KMS-11 (cell line): Measurements from ENCODE around the gene NAGK.
"Not testable (repeated sequence)": the region's sequence is repeated elsewhere in the genome, so short reads cannot be mapped to it uniquely, and the experiment has no call there.

Experiments used
- H2AFZ ChIP-seq: fragments of 200-600 bp; sonication (generic); 2 replicates; pipeline ENCODE4 v1.6.1; 2016; ENCODE audit warnings: antibody characterized with exemption, mixed run types, low read depth
- H3K27ac ChIP-seq: fragments of 200-600 bp; sonication (generic); 2 replicates; pipeline ENCODE4 v1.6.1; 2016; ENCODE audit warnings: mild to moderate bottlenecking, mixed run types
- H3K27me3 ChIP-seq: fragments of 200-600 bp; sonication (generic); 2 replicates; pipeline ENCODE4 v1.6.1; 2017; ENCODE audit warnings: mild to moderate bottlenecking, low read depth, mixed run types, moderate library complexity; ENCODE audit not compliant: insufficient read depth
- H3K36me3 ChIP-seq: fragments of 200-600 bp; sonication (generic); 2 replicates; pipeline ENCODE4 v1.6.1; 2017; ENCODE audit warnings: mild to moderate bottlenecking, mixed run types; ENCODE audit not compliant: insufficient read depth
- H3K4me1 ChIP-seq: fragments of 200-600 bp; sonication (generic); 2 replicates; pipeline ENCODE4 v1.6.1; 2016; ENCODE audit warnings: mild to moderate bottlenecking, low read depth, mixed run types; ENCODE audit not compliant: poor library complexity, severe bottlenecking
- H3K4me2 ChIP-seq: fragments of 200-600 bp; sonication (generic); 2 replicates; pipeline ENCODE4 v1.7.0; 2016; ENCODE audit warnings: mild to moderate bottlenecking, mixed run types
- H3K4me3 ChIP-seq: fragments of 200-600 bp; sonication (generic); IDR thresholded peaks from 2 replicates; pipeline ENCODE4 v1.6.1; 2017; ENCODE audit warnings: low read depth, low read length, mixed read lengths; ENCODE audit not compliant: insufficient read depth
- H3K79me2 ChIP-seq: fragments of 200-600 bp; sonication (generic); 2 replicates; pipeline ENCODE4 v1.6.1; 2016; ENCODE audit warnings: low read depth, mixed run types; ENCODE audit not compliant: insufficient read depth
- H3K9ac ChIP-seq: fragments of 200-600 bp; sonication (generic); 2 replicates; pipeline ENCODE4 v1.6.1; 2016; ENCODE audit warnings: mild to moderate bottlenecking, mixed run types
- H4K20me1 ChIP-seq: fragments of 200-600 bp; sonication (generic); 2 replicates; pipeline ENCODE4 v1.6.1; 2016; ENCODE audit warnings: mild to moderate bottlenecking, mixed run types; ENCODE audit not compliant: insufficient read depth
- CTCF ChIP-seq: fragments of 200-600 bp; sonication (generic); conservative IDR thresholded peaks from 2 replicates; pipeline ENCODE4 v1.6.1; 2017; ENCODE audit warnings: low read depth, mild to moderate bottlenecking, antibody characterized with exemption, low read length, moderate library complexity, mixed read lengths

The NAGK gene

GRCh38 chr2:71048096-71048495, 20.4 kb upstream of the NAGK start:
- peaks cover 6% of the 10 kb centered on the region for H3K4me1 ChIP-seq
- no peaks in the 10 kb centered on the region for H3K27me3 ChIP-seq
- H3K79me2 ChIP-seq, result no peaks in the 10 kb centered on the region
- no peak overlapping the region for H3K4me2 ChIP-seq
- no peak overlapping the region for H2AFZ ChIP-seq
- no peaks in the 10 kb centered on the region for H4K20me1 ChIP-seq
- H3K27ac ChIP-seq, result no peak overlapping the region
- H3K9ac ChIP-seq, result no peak overlapping the region
- no peak for TF ChIP-seq CTCF
- no peak overlapping the region for H3K4me3 ChIP-seq
- H3K36me3 ChIP-seq, result no peaks in the 10 kb centered on the region

- H3K36me3 ChIP-seq, H3K27ac ChIP-seq, H2AFZ ChIP-seq, H3K4me3 ChIP-seq, H3K4me1 ChIP-seq, H3K79me2 ChIP-seq, H3K4me2 ChIP-seq, H3K27me3 ChIP-seq, H4K20me1 ChIP-seq, H3K9ac ChIP-seq: not testable (repeated sequence)
Observed at GRCh38 chr2:71049704-71050360, 18.6 kb upstream of the NAGK start.

GRCh38 chr2:71055206-71055740, 13.2 kb upstream of the NAGK start:
- not testable (repeated sequence) for H3K4me1 ChIP-seq, H2AFZ ChIP-seq, H3K4me3 ChIP-seq, H3K36me3 ChIP-seq, H3K79me2 ChIP-seq, H3K27me3 ChIP-seq, H3K4me2 ChIP-seq, H4K20me1 ChIP-seq, H3K27ac ChIP-seq, H3K9ac ChIP-seq

- no peaks in the 10 kb centered on the region for H3K79me2 ChIP-seq
- H2AFZ ChIP-seq, result no peak overlapping the region
- peaks cover 22% of the 10 kb centered on the region for H3K4me1 ChIP-seq
- H3K36me3 ChIP-seq, result no peaks in the 10 kb centered on the region
- H3K4me3 ChIP-seq, result no peak overlapping the region
- H3K4me2 ChIP-seq, result no peak overlapping the region
- TF ChIP-seq CTCF, result no peak
- H4K20me1 ChIP-seq, result no peaks in the 10 kb centered on the region
- no peaks in the 10 kb centered on the region for H3K27me3 ChIP-seq
- no peak overlapping the region for H3K9ac ChIP-seq
- no peak overlapping the region for H3K27ac ChIP-seq
Observed at GRCh38 chr2:71060211-71060610, 8.2 kb upstream of the NAGK start.

- Histone ChIP-seq H3K4me1 (peaks cover 28% of the 10 kb centered on the region), H3K4me3 (no peak overlapping the region), H3K9ac (no peak overlapping the region), H2AFZ (no peak overlapping the region), H3K27ac (no peak overlapping the region), H3K79me2 (no peaks in the 10 kb centered on the region), H3K4me2 (no peak overlapping the region), H3K27me3 (no peaks in the 10 kb centered on the region), H4K20me1 (no peaks in the 10 kb centered on the region), H3K36me3 (no peaks in the 10 kb centered on the region)
- no peak for TF ChIP-seq CTCF
Observed at GRCh38 chr2:71060871-71061270, 7.6 kb upstream of the NAGK start.
